Ureter (tissue), 1 donor: ENCODE results near the gene CFL1. TPM values are rescaled to one million over a fixed set of nuclear protein-coding genes. Genes with fewer than 3 reads are reported as not detected.

Source experiments
- DNase-seq: peaks from one replicate; pipeline ENCODE4 v3.0.0-alpha.2; 2020; ENCODE audit warnings: low spot score
- total RNA-seq: library from RNA; stranded (reverse); gene quantifications from one replicate; pipeline ENCODE4 v1.2.4, GENCODE V29; 2023
- donor health status: DM: yes; HTN: yes; CAD: no.

CFL1 gene
- total RNA-seq, 1 donor from 2014 or later: 887 TPM

DNA sequence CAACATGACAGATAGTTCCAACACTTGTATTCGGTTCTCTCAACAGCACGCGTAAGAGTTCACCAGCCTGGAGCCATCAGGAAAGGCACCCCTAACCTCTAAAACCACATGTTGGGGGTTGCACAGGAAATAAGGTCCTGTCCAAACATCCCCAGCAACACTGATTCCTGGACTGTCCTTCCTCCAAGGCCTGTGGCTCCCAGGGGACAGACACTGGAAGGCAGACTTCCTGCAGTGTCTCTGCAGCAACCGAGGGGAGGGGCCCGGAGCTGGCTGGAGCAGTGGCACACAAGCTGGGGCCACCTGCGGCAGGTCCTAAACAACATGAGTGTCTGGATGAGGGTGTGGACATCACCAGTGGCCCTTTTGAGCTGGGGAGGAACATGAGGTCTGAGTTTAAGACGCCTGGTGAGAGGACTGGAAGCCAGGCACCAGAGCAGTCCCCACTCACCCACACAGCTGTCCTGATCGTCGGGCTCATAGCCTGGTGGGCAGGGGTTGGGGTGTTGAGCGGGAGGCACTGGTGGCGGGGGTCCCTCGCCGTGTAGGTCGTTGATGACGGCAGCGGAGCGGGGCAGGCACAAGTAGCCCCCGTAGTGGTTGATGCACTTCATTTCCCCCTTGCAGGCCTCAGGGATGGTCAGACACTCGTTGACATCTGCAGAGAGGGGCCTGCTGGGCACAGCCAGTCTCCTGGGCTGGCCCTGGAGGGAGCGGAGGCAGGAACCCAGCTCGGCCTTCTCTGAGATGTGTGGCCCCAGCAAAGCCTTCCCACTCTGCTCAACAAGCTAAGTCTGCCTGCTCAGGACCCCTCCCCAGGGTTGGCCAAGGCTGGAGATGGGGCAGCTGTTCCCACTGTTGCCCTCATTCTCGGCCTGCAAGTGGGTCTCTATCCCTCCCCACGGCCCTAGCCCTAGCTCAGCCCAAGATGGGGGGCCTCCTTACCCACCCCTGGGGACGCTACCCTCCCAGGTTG is 13.0 kb upstream of the CFL1 start:
- no peak for DNase-seq

DNA sequence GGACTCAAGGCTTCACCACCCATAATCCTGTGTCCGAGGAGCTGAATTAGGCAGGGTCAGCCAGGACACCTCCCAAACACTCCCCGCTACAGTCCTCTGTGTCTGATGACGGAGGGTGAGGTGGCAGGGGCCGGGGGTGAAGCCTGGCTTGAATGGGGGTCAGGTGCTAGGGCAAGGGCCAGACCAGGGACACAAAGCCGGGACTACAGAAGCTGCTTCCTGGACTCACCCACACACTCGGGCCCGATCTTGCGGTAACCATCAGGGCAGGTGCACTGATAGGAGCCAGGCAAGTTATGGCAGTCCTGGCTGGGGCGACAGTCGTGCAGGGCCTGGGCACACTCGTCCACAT is 12.3 kb upstream of the CFL1 start:
- no peak for DNase-seq

DNA sequence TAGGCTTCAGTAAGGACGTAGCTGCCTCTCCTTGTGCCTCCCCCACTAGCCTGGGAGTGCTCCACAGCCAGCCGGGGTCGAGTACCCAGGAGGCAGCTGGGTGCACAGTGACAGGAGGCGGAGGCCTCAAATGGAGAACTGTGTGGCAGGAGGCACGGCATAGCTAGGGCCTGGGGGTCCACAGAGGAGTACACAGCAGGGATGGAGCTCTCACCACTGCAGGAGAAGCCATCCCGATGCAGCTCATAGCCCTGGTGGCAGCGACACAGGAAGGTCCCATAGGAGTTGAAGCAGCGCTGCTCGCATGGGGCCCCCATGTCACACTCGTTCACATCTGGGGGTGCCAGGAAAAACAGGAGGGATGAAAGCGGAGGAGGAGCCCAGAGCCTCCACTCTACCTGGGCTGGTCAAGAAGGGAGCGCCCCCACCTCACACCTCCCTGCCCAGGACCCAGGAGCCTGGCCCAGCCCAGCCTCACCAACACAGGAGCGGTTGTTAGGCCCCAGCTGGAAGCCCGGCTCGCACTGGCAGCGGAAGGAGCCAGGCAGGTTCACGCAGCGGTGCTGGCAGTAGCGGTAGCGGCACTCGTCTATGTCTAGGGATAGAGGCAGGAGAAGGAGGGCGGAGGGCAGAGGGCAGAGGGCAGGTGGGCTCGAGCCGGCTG is 11.8 kb upstream of the CFL1 start:
- no peak for DNase-seq

DNA sequence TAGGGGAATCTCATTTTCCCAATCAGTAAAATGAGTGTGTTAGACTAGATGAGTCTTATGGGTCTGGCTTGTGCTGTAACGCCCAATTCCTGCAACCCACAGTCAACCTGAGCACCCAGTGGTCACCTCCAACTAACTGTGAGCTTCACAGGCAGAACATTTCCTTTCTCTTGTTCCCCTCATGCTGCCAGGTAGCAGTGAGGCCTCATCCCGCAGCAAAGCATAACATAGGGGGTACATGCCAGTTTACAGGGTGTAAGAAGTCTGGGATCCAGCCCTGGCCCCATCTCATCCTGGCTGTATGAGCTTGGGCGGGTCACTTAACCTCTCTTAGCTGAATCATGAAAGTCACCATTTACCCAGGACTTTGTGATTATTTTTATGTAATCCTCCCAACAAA is 10.9 kb upstream of the CFL1 start:
- DNase-seq: no peak

DNA sequence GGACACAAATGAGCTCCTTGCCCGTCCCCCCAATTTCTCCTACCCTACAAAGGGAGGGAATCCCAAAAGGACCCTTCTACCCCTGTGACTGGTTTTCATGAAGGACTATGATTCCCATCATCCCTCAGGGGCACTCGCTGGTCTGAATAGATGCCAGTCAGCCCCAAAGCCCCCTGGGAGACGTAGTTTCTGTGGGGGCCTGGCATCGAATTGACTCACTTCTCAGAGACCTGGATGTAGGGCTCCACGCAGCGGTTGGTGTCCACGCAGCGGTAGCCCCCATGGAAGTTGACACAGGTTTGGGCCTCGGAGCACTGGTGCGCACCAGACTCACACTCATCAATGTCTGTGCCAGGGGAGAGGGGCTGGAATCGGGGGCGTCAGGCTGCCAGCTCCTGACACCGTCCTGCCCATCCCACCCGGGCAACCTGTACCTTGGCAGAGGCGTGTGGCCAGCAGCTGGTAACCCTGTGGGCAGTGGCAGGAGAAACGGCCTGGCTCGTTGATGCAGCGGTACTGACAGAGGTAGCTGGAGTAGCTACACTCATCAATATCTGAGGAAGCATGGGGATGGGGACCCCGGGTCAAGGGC is 10.2 kb upstream of the CFL1 start:
- no peak for DNase-seq

DNA sequence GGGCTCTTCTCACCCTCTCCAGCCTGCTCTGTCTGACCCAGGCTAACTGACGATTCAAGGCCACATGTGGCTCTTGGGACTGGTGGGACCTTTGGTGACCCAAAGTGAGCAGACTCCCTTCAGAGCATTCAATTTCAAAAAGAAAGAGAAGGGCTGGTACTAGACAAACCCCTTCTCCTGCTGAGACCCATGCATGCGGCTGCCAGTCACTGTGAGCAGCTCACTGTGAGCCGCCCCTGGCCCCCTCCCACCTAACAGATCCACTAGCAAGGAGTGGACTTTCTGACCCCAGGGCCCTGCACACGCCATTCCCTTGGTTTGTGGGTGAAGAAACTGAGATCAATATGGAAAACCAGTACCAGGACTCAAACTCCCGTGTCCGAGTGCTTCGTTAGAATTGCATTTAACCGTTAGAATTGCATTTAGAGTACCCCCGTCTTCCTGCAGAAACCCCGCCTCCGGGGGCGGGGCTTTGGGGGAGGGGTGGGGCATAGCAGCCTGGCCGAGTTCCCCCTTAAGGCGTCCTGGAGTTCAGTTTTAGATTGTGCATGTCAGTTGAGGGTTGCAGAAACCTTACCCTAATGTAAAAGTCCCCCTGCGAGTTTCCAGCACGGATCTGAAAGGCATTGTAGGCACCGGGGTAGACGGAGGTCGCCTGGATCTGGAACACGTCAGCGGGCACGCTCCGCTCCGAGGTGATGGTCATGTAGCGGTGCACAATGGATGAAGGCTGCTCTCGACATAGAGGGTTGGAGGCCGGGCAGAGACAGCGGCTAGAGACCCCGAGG is 9.5 kb upstream of the CFL1 start:
- DNase-seq: no peak

DNA sequence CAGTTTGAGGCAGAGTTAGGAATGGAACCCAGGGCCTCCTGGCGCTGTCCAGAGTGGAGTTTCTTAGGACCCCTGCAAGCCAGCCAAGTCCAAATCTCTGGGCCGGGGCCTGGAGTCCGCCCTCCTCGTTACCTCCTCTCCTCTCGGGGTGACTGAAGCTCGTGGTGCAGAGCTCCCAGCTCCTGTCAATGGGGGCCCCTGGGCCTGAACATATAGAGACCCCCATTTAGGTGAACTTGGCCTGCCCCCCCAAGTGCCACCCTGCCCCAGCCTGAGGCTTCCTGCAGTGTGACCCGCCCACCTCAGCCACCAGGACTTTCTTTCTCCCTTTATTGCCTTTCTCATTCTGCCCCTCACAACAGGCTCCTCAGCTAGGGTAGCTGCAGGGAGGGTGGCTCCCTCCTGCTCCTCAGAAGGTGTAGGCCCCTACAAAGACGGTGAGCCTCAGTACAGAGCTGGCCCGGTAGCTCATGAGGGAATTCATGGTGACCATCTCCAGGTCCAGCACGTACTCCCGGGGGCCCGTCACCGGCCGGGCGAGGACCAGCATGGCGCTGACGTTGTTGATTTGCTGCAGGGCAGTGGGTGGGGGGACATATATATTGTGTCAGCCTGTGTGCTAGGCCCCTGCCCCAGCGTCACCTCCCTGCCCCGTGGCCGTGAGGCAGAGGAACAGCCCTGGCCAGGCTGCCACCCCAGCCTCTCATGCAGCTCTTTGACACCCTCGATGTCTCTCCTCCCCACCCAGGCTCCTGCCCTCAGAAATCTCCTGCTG is 8.7 kb upstream of the CFL1 start:
- no peak for DNase-seq

DNA sequence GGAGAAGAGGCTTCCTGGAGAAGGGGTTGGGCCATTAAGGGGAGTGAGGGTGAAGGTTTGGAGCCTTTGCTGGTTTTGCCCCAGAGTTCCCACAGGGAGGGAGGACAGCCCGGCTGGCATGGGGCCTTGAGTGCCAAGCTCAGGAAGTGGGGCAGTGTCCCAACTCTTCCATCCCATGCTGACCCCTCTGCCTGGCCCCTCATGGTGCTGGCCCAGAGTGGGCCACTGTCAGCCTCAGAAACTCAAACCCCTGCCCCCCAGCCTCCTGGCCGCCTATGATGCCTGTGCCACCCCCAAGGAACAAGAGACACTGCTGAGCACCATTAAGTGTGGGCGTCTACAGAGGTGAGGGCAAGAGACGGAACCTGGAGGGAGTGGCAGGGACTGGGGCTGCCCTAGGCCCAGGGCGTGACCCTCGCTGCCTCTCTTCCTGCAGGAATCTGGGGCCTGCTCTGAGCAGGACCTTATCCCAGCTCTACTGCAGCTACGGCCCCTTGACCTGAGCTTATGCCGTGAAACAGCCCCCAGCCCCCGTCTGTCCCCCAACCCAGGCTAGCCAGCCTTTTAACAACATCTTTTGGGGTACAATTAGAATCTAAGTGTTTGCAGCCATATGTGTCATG is 7.7 kb upstream of the CFL1 start:
- DNase-seq: no peak

DNA sequence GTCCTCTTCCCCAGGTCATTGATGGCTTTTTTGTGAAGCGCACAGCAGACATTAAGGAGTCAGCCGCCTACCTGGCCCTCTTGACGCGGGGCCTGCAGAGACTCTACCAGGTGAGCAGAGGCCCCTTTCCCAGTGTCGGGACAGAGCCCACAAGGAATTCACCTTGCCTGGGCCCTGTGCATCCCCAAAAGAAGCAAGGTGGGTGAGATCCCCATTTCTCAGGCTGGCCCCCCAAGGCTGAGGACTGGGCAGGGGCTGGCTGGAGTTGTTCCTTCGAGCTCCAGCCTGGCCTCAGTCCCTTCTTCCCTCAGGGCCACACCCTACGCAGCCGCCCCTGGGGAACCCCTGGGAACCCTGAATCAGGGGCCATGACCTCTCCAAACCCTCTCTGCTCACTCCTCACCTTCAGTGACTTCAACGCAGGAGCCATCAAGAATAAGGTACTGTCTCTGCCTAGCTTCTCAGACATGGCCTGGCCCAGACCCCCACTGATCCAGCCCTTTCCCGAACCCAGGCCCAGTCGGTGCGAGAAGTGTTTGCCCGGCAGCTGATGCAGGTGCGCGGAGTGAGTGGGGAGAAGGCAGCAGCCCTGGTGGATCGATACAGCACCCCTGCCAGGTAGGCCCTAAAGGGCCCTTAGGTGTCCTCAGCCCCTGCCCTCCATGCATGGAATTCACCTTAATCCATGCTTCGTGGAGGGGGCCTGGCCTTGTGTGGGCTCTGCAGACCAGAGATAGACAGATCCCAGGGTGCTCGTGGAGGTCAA is 6.9 kb upstream of the CFL1 start:
- no peak for DNase-seq

DNA sequence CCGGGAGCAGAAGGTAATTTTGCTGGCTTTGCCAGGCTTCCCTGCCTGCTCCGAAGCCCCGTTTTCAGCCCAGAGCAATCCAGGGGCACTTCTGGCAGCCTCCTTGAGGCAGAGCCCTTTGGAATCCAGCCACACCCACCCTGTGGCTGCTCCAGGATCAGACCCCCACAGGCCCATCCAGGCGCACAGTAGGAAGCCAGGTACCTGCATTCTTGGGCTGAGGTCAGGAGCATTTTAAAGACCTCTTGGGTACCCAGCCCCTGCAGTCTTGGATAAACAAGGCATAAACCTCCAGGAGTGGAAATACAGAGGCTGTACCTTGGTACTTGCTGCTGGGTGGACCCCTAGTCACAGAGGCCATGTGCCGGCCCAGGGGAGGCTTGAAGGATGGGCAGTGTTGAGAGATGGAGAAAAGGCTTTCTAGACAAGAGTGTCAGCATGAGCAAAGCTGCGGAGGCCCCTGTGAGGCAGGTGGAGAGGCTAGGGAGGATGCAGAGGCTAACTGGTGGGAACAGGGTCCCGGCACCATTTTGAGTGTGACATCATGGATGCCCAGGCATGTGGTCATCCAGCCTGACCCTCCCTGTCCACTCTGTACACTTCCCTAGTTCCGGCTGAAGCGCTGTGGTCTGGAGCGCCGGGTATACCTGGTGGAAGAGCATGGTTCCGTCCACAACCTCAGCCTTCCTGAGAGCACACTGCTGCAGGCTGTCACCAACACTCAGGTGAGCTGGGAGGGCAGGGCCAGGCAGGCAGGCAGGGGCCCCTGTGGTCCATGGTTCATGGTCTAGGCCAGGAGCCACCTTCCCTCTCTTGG is 6.1 kb upstream of the CFL1 start:
- DNase-seq: no peak

DNA sequence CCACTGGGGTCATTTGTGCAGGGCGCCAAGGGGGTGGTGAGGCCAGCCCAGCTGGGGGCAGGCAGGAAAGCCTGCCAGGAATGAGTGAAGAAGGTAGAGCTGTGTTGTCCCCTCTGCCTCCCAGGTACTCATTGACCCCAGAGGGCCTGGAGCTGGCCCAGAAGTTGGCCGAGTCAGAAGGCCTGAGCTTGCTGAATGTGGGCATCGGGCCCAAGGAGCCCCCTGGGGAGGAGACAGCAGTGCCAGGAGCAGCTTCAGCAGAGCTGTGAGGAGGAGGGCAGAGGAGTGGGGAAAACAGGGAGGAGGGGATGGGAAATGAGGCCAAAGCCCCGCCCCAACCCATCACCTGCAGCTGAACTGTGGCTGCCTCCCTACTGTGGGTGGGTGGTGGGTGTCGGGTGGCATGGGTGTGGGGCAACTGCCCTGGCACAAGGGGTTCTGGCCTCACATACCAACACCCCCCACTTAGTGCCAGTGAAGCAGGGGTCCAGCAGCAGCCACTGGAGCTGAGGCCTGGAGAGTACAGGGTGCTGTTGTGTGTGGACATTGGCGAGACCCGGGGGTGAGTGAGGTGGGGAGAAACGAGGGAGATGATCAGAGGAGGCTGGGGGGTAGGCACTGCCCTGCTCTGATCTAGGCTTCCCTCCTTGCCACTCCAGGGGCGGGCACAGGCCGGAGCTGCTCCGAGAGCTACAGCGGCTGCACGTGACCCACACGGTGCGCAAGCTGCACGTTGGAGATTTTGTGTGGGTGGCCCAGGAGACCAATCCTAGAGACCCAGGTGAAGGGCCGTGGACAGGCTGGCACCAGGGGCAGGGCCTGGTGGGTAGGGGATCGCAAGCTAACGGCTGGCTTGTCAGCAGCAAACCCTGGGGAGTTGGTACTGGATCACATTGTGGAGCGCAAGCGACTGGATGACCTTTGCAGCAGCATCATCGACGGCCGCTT is 5.2 kb upstream of the CFL1 start:
- DNase-seq: no peak

DNA sequence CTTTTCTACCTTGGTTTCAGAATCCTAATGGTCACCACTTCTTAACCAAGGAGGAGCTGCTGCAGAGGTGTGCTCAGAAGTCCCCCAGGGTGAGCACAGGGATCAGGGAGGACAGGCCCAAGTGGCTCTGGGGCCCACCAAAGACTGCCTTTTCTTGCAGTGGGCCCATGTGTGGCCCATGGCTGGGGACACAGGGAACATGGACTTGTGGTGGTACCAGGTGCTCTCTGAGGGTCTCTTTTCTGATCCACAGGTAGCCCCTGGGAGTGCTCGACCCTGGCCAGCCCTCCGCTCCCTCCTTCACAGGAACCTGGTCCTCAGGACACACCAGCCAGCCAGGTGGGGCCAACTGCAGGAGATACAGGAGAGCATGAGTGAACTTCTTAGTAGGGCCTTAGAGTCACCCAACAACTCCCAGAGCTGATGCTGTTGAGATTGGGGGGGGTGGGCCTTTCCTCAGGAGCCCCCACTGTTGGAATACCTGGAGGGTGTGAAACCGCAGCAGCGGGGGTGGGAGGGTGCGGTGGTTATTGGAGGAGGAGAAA is 4.3 kb upstream of the CFL1 start:
- DNase-seq: no peak

DNA sequence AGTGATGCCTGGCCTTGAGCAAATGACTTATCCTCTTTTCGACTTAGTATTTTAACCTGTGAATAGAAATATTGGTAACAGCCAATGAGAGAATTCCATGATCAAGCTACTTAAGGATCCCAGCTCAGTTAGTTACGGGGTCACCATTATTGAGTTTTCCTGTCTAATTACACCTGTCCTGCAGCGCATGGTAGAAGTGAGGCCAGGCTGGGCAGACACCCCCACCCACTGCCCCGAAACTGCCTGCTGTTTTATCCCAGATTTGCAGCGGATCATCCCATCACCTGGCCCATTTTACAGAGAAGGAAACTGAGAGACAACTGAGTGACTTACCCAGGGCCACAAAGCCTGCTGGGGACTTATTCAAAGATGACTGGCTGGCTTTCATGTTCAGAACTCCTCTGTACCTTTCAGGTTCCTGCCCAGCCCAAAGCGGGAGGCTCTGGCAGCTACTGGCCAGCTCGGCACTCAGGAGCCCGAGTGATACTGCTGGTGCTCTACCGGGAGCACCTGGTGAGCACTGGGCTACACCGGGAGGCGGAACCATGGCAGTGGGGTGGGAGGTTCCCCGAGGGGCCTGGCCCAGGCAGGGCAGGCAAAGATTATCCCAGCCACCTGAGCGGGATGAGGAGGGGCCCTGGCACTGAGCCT is 3.7 kb upstream of the CFL1 start:
- no peak for DNase-seq

DNA sequence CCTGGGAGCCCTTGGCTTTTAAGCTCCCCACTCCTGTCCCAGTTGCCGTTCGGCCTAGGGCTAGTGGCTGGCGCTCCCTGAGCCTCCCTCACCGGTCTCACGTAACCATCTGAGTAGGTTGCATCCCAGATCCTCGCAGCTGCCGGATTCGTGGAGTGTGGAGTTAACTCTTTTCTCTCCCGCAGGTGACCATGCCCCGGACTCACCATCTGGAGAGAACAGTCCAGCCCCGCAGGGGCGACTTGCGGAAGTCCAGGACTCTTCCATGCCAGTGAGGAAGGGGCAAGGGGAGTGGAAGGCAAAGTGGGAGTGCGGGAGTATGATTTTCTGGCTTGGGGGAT is 3.2 kb upstream of the CFL1 start:
- no peak for DNase-seq

DNA sequence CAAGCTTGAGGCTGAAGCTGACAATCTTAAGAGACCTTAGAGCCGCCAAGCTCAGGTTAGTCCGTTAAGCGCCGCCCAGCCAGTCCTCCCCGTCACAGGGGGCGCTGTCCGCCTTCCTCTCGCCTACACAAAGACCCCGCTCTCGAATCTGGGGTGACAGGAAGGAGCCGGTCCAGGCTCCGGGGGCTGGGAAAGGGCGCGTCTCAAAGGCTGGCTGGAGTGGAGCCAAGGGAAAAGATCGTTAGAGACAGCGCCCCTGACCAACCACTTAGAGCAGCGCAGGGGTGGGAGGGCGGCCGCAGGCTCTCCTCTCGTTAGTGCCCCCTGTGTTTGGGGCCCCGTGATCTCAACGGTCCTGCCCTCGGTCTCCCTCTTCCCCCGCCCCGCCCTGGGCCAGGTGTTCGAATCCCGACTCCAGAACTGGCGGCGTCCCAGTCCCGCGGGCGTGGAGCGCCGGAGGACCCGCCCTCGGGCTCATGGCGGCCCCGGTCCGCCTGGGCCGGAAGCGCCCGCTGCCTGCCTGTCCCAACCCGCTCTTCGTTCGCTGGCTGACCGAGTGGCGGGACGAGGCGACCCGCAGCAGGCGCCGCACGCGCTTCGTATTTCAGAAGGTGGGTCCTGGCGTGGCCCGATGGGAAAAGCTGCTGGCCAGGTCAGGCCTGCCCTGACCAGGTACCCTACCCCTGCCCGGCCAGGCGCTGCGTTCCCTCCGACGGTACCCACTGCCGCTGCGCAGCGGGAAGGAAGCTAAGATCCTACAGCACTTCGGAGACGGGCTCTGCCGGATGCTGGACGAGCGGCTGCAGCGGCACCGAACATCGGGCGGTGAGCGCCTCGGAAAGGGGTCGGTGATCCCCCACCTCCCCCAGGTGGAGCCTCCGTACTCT is 2.5 kb upstream of the CFL1 start, which contains the start of gene MUS81:
Gene MUS81, plus strand, starts transcription at position 156 of the 887 bp plus-strand sequence. Its CDS starts 321 bp downstream, at position 477.
- DNase-seq: peak; percentile 99

DNA sequence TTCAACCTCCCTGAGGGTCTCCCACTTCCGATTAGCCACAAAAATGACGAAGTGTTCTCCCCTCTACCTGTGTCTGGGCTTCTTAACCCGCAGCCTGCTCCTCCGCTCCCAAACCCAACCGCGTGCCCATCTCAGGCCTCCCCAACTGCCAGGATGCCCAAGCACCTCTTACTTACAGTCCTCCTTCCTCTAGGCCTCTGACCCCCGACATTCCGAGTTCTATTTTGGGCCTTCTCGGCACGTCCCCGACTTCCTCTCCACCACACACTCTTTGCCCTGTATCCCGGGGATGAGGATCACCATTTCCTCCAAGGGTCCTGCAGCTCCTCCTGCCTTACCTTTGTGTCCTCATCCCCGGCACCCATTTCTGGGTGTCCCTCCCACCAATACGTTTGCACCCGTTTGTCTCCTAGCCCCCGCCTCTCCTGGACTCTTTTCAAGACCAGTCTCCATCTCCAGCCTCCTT is 1.9 kb upstream of the CFL1 start:
- no peak for DNase-seq
